NCI-H146 treated with DMSO at 0.1 percent for 48 hours (cell line): ENCODE data around the gene B4GALT3.

ENCODE experiments used
- DNase-seq: peaks from one replicate; lab custom pipeline; 2025; ENCODE audit not compliant: unreplicated experiment; lab: John Stamatoyannopoulos, UW

Gene B4GALT3

GRCh38 chr1:161188381-161188780, 11.1 kb upstream of the B4GALT3 start:
- no peak for DNase-seq

- no peak for DNase-seq
Observed at GRCh38 chr1:161187311-161187710, 10.0 kb upstream of the B4GALT3 start.

- DNase-seq, result no peak
Observed at GRCh38 chr1:161185732-161186311, 8.5 kb upstream of the B4GALT3 start.

GRCh38 chr1:161185282-161185682, 8.0 kb upstream of the B4GALT3 start:
- DNase-seq, result no peak

- no peak for DNase-seq
Observed at GRCh38 chr1:161182214-161182613, 4.9 kb upstream of the B4GALT3 start.

GRCh38 chr1:161180639-161181038, 3.3 kb upstream of the B4GALT3 start:
- DNase-seq, result no peak

GRCh38 chr1:161179698-161180097, 2.4 kb upstream of the B4GALT3 start:
- DNase-seq, result no peak

GRCh38 chr1:161177936-161178244, 583 bp upstream of the B4GALT3 start:
- no peak for DNase-seq

- DNase-seq, result no peak
Observed at GRCh38 chr1:161176468-161177111, 717 bp downstream of the B4GALT3 start.

- no peak for DNase-seq
Observed at GRCh38 chr1:161175771-161176453, 1.4 kb downstream of the B4GALT3 start.

- no peak for DNase-seq
Observed at GRCh38 chr1:161174911-161175310, 2.4 kb downstream of the B4GALT3 start.

- no peak for DNase-seq
Observed at GRCh38 chr1:161173711-161174110, 3.6 kb downstream of the B4GALT3 start.

GRCh38 chr1:161172776-161173376, 4.4 kb downstream of the B4GALT3 start:
- no peak for DNase-seq

GRCh38 chr1:161172349-161172748, 5.0 kb downstream of the B4GALT3 start:
- no peak for DNase-seq

GRCh38 chr1:161171696-161172095, 5.6 kb downstream of the B4GALT3 start:
- no peak for DNase-seq

GRCh38 chr1:161171191-161171590, 6.1 kb downstream of the B4GALT3 start:
- no peak for DNase-seq

- DNase-seq, result no peak
Observed at GRCh38 chr1:161168906-161169305, 8.4 kb downstream of the B4GALT3 start.

GRCh38 chr1:161166669-161167548, 10.4 kb downstream of the B4GALT3 start:
- DNase-seq, result peak; percentile 16

- peak; percentile 97 for DNase-seq
Observed at GRCh38 chr1:161165742-161166668, 11.3 kb downstream of the B4GALT3 start, which contains the start of gene PPOX. Gene PPOX (plus strand): TSS chr1:161166426. CDS start chr1:161166848, 422 bp downstream.
